Bronchial epithelial cell (primary cell): ENCODE measurements around the gene MBNL3. TPM values are rescaled to one million over a fixed set of nuclear protein-coding genes. Genes with fewer than 3 reads are reported as not detected.

ENCODE experiments used
- DNase-seq: peaks from one replicate; pipeline ENCODE4 v3.0.0-alpha.2; 2010; ENCODE audit warnings: low read depth
- FAIRE-seq: peaks from 2 replicates; lab custom pipeline; 2011; peaks lifted over from hg19 to GRCh38; lab: Jason Lieb, UNC
- H3K27me3 ChIP-seq: 2 replicates; pipeline ENCODE4 v1.5.1; 2011; ENCODE audit warnings: low read length; ENCODE audit not compliant: control insufficient read depth, insufficient read depth
- H3K36me3 ChIP-seq: 2 replicates; pipeline ENCODE4 v1.5.1; 2011; ENCODE audit warnings: low read length; ENCODE audit not compliant: control insufficient read depth, insufficient read depth
- H3K4me3 ChIP-seq: 2 replicates; pipeline ENCODE4 v1.5.1; 2011; ENCODE audit warnings: mild to moderate bottlenecking, low read depth, low read length, control low read depth
- total RNA-seq: library from RNA; depleted of rRNA; stranded (reverse); fragments of >200 nt; gene quantifications from 2 replicates; pipeline ENCODE4 v1.2.1, GENCODE V29; 2014
- TF ChIP-seq, protein P1 (sequence below): IDR thresholded peaks from 2 replicates; pipeline ENCODE4 v1.5.1; 2011; ENCODE audit warnings: mild to moderate bottlenecking, moderate library complexity, low read length, control low read depth, inconsistent platforms; ENCODE audit not compliant: insufficient read depth, severe bottlenecking

The MBNL3 gene
- total RNA-seq, 1 donor from 2014 or later = 3.7 TPM

DNA sequence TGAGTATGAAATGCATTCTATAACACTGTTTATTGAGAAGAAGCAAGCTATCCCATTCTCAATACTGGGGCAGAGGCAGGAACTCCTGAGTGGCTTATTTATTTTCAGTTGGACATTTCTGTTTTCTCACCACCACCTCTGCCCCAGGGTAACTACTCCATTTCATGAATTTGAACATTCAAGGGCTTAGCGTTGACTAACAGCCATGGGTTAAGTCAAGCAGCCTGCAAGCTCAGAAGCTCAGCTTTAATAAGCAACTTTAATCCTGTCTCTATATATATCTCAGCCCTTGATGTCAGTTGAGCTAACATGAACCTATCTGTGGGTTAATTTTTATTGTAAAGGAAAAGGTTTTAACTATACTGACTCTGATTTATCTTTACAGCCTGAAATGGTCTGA, 93.8 kb downstream of the MBNL3 start:
- TF ChIP-seq, protein P1, sequence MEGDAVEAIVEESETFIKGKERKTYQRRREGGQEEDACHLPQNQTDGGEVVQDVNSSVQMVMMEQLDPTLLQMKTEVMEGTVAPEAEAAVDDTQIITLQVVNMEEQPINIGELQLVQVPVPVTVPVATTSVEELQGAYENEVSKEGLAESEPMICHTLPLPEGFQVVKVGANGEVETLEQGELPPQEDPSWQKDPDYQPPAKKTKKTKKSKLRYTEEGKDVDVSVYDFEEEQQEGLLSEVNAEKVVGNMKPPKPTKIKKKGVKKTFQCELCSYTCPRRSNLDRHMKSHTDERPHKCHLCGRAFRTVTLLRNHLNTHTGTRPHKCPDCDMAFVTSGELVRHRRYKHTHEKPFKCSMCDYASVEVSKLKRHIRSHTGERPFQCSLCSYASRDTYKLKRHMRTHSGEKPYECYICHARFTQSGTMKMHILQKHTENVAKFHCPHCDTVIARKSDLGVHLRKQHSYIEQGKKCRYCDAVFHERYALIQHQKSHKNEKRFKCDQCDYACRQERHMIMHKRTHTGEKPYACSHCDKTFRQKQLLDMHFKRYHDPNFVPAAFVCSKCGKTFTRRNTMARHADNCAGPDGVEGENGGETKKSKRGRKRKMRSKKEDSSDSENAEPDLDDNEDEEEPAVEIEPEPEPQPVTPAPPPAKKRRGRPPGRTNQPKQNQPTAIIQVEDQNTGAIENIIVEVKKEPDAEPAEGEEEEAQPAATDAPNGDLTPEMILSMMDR = no peak
- no peaks in the 10 kb centered on the region for H3K36me3 ChIP-seq
- no peak for FAIRE-seq

DNA sequence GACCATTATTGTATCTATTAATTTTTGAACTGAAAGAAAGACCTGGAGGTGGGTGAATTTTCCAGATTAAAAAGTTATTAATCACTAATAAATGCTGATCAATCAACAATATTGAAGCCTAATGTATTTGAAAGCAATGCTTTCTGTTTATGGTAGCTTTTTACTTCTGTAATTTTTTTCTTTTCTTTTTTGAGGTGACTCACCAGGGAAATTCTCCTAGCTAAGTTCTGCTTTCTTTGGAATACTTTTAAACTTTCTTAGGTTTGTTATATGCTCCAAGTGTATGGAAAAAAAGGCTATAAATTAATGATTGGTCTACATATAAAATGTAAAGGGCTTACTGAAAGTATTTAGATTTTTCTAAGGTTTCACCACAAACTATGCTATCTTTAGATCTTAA, 94.2 kb downstream of the MBNL3 start:
- DNase-seq (no peak), FAIRE-seq (no peak)
- no peak overlapping the region for H3K4me3 ChIP-seq
- no peaks in the 10 kb centered on the region for H3K36me3 ChIP-seq
- H3K27me3 ChIP-seq = no peaks in the 10 kb centered on the region
- TF ChIP-seq, protein P1 = no peak

More for the DNA sequence above, 93.8 kb downstream of the MBNL3 start:
- no peak for DNase-seq
- no peaks in the 10 kb centered on the region for H3K27me3 ChIP-seq
- H3K4me3 ChIP-seq = no peak overlapping the region

DNA sequence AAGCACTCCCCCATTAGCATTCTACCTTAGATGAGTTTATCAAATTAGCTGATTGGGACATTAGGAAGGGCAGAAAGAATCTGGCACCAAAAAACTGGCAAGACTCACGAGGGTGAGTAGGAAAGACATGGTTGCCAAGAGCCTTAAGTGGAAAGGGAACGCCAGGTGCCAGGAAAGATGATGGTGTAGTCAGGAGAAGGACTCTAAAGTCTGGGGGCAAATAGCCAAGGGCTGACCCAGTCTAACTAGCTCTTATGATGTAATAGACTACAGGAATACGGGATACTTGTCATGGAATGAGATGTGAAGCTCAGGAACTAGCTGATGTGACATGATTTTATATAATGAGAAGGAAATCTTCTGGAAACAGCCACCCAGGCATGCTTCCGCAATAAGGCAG, 94.8 kb downstream of the MBNL3 start:
- DNase-seq (no peak), FAIRE-seq (no peak)
- Histone ChIP-seq H3K36me3 (no peaks in the 10 kb centered on the region), H3K4me3 (no peak overlapping the region), H3K27me3 (no peaks in the 10 kb centered on the region)
- TF ChIP-seq, protein P1 = no peak

DNA sequence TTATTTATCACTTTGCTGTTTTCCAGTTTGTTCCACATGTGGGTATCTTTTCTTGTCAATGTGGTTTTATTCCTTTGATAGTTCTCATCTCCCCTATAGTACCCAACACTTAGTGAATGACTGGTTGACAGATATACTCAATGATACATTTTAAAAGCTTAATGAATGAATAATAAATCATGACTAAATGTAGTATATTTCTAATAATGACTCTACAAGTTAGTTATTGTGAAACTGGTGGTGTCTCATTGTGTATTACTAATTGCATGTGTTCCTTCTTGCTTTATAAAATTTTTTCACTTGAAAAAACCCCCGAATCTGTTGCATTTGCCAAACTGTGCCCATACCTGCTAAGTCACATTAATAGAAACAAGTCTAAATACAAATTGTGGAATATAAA, 95.4 kb downstream of the MBNL3 start:
- Histone ChIP-seq H3K4me3 (no peak overlapping the region), H3K27me3 (no peaks in the 10 kb centered on the region), H3K36me3 (no peaks in the 10 kb centered on the region)
- FAIRE-seq = no peak
- DNase-seq = peak; percentile 71
- TF ChIP-seq, protein P1 = no peak

DNA sequence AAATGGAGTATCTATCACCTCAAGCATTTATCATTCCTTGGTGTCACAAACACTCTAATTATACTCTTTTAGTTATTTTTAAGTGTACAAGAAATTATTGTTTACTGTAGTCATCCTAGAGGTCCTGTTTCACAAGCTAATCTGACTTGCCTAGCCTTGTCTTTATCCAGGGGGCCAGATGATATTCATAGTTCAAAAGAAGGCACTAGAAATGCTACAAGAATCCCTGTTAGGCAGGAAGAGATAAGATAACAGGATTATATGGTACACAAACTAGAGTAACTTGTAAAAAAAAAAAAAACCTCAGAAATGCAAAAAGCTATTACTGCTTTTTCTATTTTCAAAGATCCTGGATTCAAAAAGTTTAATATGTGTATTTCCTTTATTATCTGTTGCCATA, 95.8 kb downstream of the MBNL3 start:
- DNase-seq = no peak
- TF ChIP-seq, protein P1 = no peak
- no peak for FAIRE-seq
- H3K27me3 ChIP-seq = no peaks in the 10 kb centered on the region
- no peak overlapping the region for H3K4me3 ChIP-seq
- no peaks in the 10 kb centered on the region for H3K36me3 ChIP-seq

DNA sequence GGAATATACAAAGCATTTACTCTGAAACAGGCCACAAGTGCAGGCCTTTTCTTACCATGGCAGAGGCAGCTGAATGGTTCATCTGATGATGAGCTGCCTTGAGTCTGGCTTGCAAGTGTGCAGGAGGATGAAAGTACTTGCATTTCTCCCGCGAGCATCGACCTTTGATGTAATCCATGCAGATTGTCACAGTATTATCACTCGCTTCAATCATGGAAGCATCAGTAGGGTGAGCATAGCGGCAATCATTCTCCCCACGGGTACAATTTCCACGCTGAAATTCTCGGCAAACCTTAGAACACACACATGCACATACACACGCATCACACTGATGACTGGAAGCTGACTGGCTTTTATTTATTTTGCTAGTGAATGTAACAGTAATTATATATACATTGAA, 98.0 kb downstream of the MBNL3 start:
- DNase-seq (no peak), FAIRE-seq (no peak)
- Histone ChIP-seq H3K36me3 (no peaks in the 10 kb centered on the region), H3K27me3 (no peaks in the 10 kb centered on the region), H3K4me3 (no peak overlapping the region)
- TF ChIP-seq, protein P1 = no peak
